ENCODE data around the gene GRIA4. TPM values are rescaled to one million over a fixed set of nuclear protein-coding genes. Genes with fewer than 3 reads are reported as not detected.

GRIA4 gene
- total RNA-seq, 1 donor from 2014 or later: 13.6 TPM

- H3K36me3 Mint-ChIP-seq (ENCODE audit: unreplicated experiment): no peaks in the 10 kb centered on the region
- no peaks in the 10 kb centered on the region for H3K4me1 Mint-ChIP-seq (ENCODE audit: low read depth, unreplicated experiment)
- H3K27ac Mint-ChIP-seq (ENCODE audit: unreplicated experiment): no peak overlapping the region
- no peaks in the 10 kb centered on the region for H3K9me3 Mint-ChIP-seq (ENCODE audit: unreplicated experiment)
- no peak for TF ChIP-seq CTCF (IDR thresholded peaks at IDR 0.05; ENCODE audit: partially characterized antibody, unreplicated experiment)
- H3K4me3 Mint-ChIP-seq (ENCODE audit: unreplicated experiment): no peak overlapping the region
- no peaks in the 10 kb centered on the region for H3K27me3 Mint-ChIP-seq (ENCODE audit: unreplicated experiment)
- no peak for DNase-seq
These were observed 293.2 kb downstream of the GRIA4 start for GRCh38 chr11:105903113-105903512.

DNA sequence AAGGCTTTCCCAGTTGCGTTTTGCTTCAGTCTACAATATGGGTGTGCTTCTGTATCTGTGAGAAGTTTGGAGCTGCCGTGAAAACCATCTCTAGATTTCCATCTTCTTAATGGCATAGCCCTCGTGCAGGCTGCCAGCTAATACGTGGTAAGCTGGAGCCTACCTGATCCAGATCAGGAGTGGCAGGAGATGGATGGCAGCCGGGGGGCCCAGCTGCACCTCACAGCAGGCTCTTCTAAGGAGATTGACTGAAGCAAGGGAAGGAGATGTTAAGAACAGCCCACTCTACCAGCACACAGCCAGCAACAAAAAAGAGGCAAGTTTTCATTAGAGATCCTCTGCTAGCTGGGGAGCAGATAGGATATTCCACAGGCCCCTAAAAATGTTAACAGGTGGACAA lies 296.6 kb downstream of the GRIA4 start:
- Mint-ChIP-seq H3K27me3 (ENCODE audit: unreplicated experiment) (no peaks in the 10 kb centered on the region), H3K4me3 (ENCODE audit: unreplicated experiment) (no peak overlapping the region), H3K9me3 (ENCODE audit: unreplicated experiment) (no peaks in the 10 kb centered on the region), H3K36me3 (ENCODE audit: unreplicated experiment) (no peaks in the 10 kb centered on the region), H3K4me1 (ENCODE audit: low read depth, unreplicated experiment) (no peaks in the 10 kb centered on the region), H3K27ac (ENCODE audit: unreplicated experiment) (no peak overlapping the region)
- no peak for TF ChIP-seq CTCF (IDR thresholded peaks at IDR 0.05; ENCODE audit: partially characterized antibody, unreplicated experiment)
- no peak for DNase-seq

DNA sequence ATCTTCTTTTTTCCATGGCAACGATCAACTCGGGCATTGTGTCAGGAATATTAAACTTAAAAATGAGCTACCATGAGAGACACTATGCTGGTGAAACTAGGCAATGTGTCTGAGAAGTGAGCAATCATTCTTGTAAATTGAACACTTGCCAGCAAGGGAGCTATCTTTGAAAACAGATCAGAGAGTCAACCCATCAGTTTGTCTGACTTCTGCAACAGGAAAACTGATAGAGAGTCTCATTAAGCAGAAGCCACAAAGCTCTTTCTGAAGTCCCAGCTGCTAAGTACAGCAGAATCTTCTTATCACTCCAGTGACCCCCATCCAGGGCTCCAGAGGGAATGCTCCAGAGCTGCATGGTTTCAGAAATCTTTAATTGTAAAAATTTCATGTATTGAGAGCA lies 297.4 kb downstream of the GRIA4 start:
- no peak overlapping the region for H3K27ac Mint-ChIP-seq (ENCODE audit: unreplicated experiment)
- no peaks in the 10 kb centered on the region for H3K9me3 Mint-ChIP-seq (ENCODE audit: unreplicated experiment)
- no peaks in the 10 kb centered on the region for H3K4me1 Mint-ChIP-seq (ENCODE audit: low read depth, unreplicated experiment)
- no peak for DNase-seq
- no peaks in the 10 kb centered on the region for H3K27me3 Mint-ChIP-seq (ENCODE audit: unreplicated experiment)
- no peak overlapping the region for H3K4me3 Mint-ChIP-seq (ENCODE audit: unreplicated experiment)
- no peak for TF ChIP-seq CTCF (IDR thresholded peaks at IDR 0.05; ENCODE audit: partially characterized antibody, unreplicated experiment)
- H3K36me3 Mint-ChIP-seq (ENCODE audit: unreplicated experiment): no peaks in the 10 kb centered on the region

DNA sequence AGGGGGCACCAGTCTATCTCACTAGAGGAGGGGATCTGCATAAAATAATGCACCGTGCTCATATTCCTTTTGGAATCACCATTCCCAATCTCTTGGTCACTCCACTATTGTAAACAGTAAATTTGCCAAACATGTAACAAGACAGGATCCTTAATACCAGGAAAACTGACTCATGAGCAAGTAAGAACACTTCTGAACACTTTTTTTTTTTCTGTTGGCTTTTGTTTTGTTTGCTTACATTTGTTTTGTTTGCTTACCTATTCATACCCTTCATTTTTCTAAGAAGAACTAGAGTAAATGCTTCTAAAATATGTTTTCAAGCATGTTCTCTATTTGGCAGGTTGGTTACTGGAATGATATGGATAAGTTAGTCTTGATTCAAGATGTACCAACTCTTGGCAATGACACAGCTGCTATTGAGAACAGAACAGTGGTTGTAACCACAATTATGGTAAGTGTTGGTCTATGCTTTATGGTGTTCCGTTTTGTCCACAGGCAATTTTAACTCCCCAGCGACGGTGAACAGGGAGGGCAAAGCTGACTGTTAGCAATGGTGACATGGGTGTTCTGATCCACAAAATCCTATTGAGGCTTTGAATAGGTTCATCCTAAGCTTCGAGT lies 300.3 kb downstream of the GRIA4 start:
- H3K9me3 Mint-ChIP-seq (ENCODE audit: unreplicated experiment): no peaks in the 10 kb centered on the region
- TF ChIP-seq CTCF (IDR thresholded peaks at IDR 0.05; ENCODE audit: partially characterized antibody, unreplicated experiment): no peak
- no peaks in the 10 kb centered on the region for H3K4me1 Mint-ChIP-seq (ENCODE audit: low read depth, unreplicated experiment)
- no peak for DNase-seq
- H3K4me3 Mint-ChIP-seq (ENCODE audit: unreplicated experiment): no peak overlapping the region
- no peak overlapping the region for H3K27ac Mint-ChIP-seq (ENCODE audit: unreplicated experiment)
- no peaks in the 10 kb centered on the region for H3K27me3 Mint-ChIP-seq (ENCODE audit: unreplicated experiment)
- H3K36me3 Mint-ChIP-seq (ENCODE audit: unreplicated experiment): no peaks in the 10 kb centered on the region

DNA sequence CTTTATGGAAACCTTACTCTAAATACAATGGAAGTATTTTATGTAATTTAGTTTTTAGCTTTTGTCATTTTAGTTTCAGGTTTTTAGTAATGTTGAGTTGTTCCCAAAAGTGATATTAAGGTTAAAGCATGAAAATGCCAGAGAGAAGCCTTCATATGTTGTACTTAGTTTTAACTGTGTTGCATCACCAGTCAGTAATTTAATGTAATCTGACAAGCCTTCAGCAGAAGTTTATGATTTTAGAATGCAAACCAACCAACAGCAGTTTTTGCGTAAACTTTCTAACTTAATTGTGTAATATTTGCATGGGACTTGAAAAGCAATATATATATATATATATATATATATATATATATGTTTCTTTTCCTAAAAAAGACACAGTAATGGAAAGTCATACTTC lies 301.6 kb downstream of the GRIA4 start:
- Mint-ChIP-seq H3K4me1 (ENCODE audit: low read depth, unreplicated experiment) (no peaks in the 10 kb centered on the region), H3K27me3 (ENCODE audit: unreplicated experiment) (no peaks in the 10 kb centered on the region), H3K27ac (ENCODE audit: unreplicated experiment) (no peak overlapping the region), H3K36me3 (ENCODE audit: unreplicated experiment) (no peaks in the 10 kb centered on the region), H3K4me3 (ENCODE audit: unreplicated experiment) (no peak overlapping the region), H3K9me3 (ENCODE audit: unreplicated experiment) (no peaks in the 10 kb centered on the region)
- no peak for DNase-seq
- TF ChIP-seq CTCF (IDR thresholded peaks at IDR 0.05; ENCODE audit: partially characterized antibody, unreplicated experiment): no peak
